ENCODE data around the gene OSTM1. TPM values are rescaled to one million over a fixed set of nuclear protein-coding genes. Genes with fewer than 3 reads are reported as not detected.

Gene OSTM1
- total and polyA plus RNA-seq, 10 of the 15 experiments (the other 5 are each of a cell fraction or from before 2014, with no cell fraction given), result 3.0 to 17.1 (median 5.8) TPM

GRCh38 chr6:108102965-108103364 is 28.4 kb upstream of the OSTM1 start:
- no peaks in the 10 kb centered on the region for H3K9me3 ChIP-seq (replicated peaks; ENCODE audit: control insufficient read depth, insufficient read depth, low read length)
- ChIA-PET RAD21 (ENCODE audit: unreplicated experiment) (no interaction called here), POLR2A (no interaction called here), SMC1A (ENCODE audit: uncharacterized antibody, unreplicated experiment) (interaction anchor here (0.7 kb wide), 1 partner anchor 433 kb away, joined by 3 read pairs; no protein-coding TSS in a partner anchor), CTCF (interaction anchor here (1.2 kb wide), 1 partner anchor 390 kb away, joined by 3 read pairs; no protein-coding TSS in a partner anchor)
- H3K4me1 ChIP-seq (ENCODE audit: control insufficient read depth, insufficient read depth, low read length), result no peaks in the 10 kb centered on the region
- H3K4me3 ChIP-seq, result no peak overlapping the region
- no peak for FAIRE-seq
- TF ChIP-seq BMI1 (IDR thresholded peaks at IDR 0.05; ENCODE audit: borderline replicate concordance) (no peak), IRF3 (IDR thresholded peaks at IDR 0.05) (no peak), SMARCA5 (IDR thresholded peaks at IDR 0.05) (no peak), TAF1 (IDR thresholded peaks at IDR 0.05; ENCODE audit: borderline replicate concordance, low read depth, low read length) (no peak), BCL11A (IDR thresholded peaks at IDR 0.05; ENCODE audit: low read depth, low read length) (no peak), ESRRA (IDR thresholded peaks at IDR 0.05; ENCODE audit: low read length) (no peak), CREM (IDR thresholded peaks at IDR 0.05; ENCODE audit: low read depth) (no peak), CREB1 (IDR thresholded peaks at IDR 0.05; ENCODE audit: low read depth) (no peak), TCF3 (IDR thresholded peaks at IDR 0.05; ENCODE audit: borderline replicate concordance, insufficient read depth, low read depth, low read length) (no peak), NR2F1 (conservative IDR thresholded peaks at IDR 0.05) (no peak), RBBP5 (conservative IDR thresholded peaks at IDR 0.05) (no peak), ZNF384 (IDR thresholded peaks at IDR 0.05; ENCODE audit: borderline replicate concordance, low read depth, low read length) (no peak), SMC3 (IDR thresholded peaks at IDR 0.05; ENCODE audit: borderline replicate concordance, low read length) (no peak), HCFC1 (IDR thresholded peaks at IDR 0.05; ENCODE audit: low read length) (no peak), TCF7 (IDR thresholded peaks at IDR 0.05; ENCODE audit: borderline replicate concordance) (no peak), BRCA1 (IDR thresholded peaks at IDR 0.05; ENCODE audit: low read depth, low read length) (no peak)
- no peak for DNase-seq (ENCODE audit: low read depth, low spot score)
- H3K27ac ChIP-seq (ENCODE audit: control insufficient read depth, insufficient read depth), result no peak overlapping the region
- no peak overlapping the region for H2AFZ ChIP-seq (ENCODE audit: control insufficient read depth, low read depth, low read length)
- no TSS peak for BruUV-seq (replicated peaks)
- H3K27me3 ChIP-seq (replicated peaks in 1 of 2; ENCODE audit: control insufficient read depth in 2 of 2, insufficient read depth in 2 of 2, low read length in 1 of 2), result no peaks in the 10 kb centered on the region
- no peaks in the 10 kb centered on the region for H3K79me2 ChIP-seq (ENCODE audit: control insufficient read depth, insufficient read depth, low read length)
- intact Hi-C loops (cut with micrococcal nuclease; ENCODE audit: unreplicated experiment) (no loop called here), in situ Hi-C loops (cut with MboI) (no loop called here)
- ATAC-seq, result no peak
- H3K4me2 ChIP-seq (ENCODE audit: control insufficient read depth, insufficient read depth), result no peak overlapping the region
- H3K9ac ChIP-seq (ENCODE audit: control insufficient read depth, insufficient read depth, low read length), result no peak overlapping the region
- H4K20me1 ChIP-seq (ENCODE audit: control insufficient read depth, insufficient read depth), result no peaks in the 10 kb centered on the region
- 63% methylated on average over 3 of the region's 3 CpGs for whole genome bisulfite sequencing (ENCODE audit: insufficient coverage, insufficient replicate concordance, low lambda C conversion rate, missing lambda C conversion rate)
- no peaks in the 10 kb centered on the region for H3K36me3 ChIP-seq (ENCODE audit: control insufficient read depth in 2 of 2, insufficient read depth in 2 of 2, low read length in 1 of 2)
